ENCODE data around the gene DOCK10.
A peak's percentile ranks its signal among the peaks of the same experiment; 100 is the strongest.

Gene DOCK10

DNA sequence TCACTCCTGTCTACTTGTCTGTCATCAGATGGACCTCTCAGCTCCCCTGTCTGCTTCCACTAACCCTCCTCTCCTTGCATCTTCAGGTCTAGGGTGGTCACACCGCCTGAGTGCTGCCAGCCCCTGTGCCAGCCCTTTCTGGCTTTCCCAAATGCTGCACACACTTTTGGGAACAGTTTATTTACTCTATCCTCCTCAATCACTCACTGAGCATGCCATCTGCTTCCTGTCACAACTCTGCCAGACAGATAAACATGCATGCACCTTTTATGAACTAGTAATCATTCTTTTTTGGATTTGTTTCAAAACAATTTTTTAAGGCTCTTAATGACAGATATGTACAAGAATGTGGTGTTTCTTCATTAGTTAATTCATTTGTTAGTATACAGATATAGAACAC lies 269.8 kb downstream of the DOCK10 start:
- in situ Hi-C loops (cut with MboI; ENCODE audit: low pct_unique_long_range_greater_than_20kb, low sequenced_read_pairs), result loop anchor here (25.0 kb wide), 1 partner anchor 410 kb away; no protein-coding TSS in a partner anchor
- no peak for DNase-seq

DNA sequence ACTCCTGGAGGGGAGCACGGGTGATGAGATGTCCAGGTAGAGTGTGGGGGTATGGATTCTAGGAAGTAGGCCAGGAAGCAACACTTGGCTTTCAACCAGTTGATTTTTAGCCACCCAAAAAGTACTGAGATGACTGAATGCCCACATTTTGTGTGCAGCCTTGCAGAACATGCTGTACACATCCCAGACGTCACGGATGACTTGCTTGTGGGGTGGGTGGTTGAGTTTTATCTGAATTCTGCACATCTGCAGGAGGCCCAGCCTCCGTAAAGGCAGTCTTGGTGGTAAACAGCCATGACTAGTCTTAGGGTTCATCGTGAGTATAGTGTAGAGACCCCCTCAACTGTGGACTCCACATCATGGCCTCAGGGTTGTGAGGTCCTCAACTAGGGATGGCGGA lies 272.8 kb downstream of the DOCK10 start:
- in situ Hi-C loops (cut with MboI; ENCODE audit: low pct_unique_long_range_greater_than_20kb, low sequenced_read_pairs), result loop anchor here (25.0 kb wide), 1 partner anchor 407 kb away; no protein-coding TSS in a partner anchor
- DNase-seq, result no peak

DNA sequence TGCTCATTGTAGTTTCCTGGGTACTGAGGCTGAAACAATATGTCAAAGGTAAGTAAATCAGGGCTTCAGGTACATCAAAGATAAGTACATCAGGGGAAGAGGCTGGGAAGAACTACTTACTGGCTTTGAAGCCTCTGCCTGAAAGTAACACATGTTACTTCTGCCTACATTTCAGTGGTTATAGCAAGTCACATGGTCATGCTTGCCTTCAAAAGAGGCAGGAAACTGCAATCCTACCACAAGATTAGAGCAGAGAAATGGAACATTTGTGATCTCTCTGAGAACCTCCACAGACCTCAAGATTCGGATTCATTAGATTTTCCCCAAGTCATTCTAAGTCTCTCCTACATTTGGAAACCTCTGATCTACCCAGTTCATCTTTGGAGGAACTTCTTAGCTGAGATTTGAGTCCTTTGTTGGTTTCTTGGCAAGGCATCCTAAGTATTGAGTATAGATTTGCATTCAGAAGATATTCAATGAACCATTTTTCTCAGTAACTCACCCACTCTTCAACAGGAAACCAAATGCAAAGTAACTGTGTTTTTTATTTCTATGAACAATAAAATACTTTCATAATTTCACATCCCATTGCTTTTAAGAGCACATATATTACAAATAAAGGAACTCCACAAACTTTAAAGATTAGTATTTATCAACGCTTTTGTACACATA lies 277.6 kb downstream of the DOCK10 start:
- no peak for DNase-seq
- in situ Hi-C loops (cut with MboI; ENCODE audit: low pct_unique_long_range_greater_than_20kb, low sequenced_read_pairs), result loop anchor here (25.0 kb wide), 1 partner anchor 402 kb away; no protein-coding TSS in a partner anchor

DNA sequence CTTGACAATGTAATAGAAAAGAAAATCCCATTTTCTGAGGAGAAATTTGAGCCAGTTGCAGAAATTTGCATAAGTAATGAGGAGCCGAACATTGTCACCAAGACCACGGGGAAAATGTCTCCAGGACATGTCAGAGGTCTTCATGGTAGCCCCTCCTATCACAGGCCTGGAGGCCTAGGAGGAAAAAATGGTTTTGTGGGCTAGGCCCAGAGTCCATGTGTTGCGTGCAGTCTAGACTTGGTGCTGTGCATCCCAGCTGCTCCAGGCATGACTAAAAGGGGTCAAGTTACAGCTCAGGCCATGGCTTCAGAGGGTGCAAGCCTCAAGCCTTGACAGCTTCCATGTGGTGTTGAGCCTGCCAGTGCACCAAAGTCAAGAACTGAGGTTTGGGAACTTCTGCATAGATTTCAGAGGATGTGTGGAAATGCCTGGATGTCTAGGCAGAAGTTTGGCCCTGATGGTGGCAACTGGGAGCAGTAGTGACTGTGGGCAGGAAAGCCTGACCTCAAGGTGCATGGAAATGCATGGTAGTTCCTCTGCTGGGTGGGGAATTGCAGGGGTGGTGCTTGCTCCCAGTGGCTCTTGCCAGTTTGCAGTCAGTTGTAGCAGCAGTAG lies 284.2 kb downstream of the DOCK10 start:
- no peak for DNase-seq
- in situ Hi-C loops (cut with MboI; ENCODE audit: low pct_unique_long_range_greater_than_20kb, low sequenced_read_pairs), result loop anchor here (25.0 kb wide), 1 partner anchor 396 kb away; no protein-coding TSS in a partner anchor

DNA sequence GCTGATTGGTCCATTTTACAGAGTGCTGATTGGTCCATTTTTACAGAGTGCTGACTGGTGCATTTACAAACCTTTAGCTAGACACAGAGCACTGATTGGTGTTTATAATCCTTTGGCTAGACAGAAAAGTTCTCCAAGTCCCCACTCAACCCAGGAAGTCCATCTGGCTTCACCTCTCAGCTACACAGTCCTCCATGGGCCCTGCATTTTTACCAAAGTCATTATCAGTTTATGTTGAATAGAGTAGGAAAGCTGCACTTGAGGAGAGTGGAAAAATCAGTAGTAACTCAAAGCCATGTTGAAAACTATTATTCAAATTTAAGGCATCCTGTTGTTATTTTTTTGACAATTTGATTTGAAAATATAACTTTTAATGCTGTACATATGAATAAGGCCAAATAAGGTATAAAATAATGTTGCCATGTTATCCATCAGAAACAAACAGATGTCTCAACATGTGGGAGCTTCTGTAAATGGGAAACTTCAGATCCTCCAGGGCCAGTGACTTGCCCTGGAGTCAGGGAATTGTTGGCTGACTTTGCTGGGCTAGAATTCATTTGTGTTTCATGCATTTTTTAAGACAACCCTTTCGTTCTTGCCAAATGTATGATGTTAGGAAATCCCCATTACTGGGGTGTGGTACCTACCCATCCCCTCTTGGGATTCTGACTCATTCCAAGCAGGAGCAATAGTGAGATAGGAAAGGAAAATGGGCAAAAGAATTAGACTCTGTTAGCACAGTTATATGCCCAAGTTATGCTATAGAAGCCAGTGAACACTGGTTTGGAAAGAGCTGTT lies 288.3 kb downstream of the DOCK10 start:
- no peak for DNase-seq
- in situ Hi-C loops (cut with MboI; ENCODE audit: low pct_unique_long_range_greater_than_20kb, low sequenced_read_pairs), result loop anchor here (25.0 kb wide), 1 partner anchor 392 kb away; no protein-coding TSS in a partner anchor

DNA sequence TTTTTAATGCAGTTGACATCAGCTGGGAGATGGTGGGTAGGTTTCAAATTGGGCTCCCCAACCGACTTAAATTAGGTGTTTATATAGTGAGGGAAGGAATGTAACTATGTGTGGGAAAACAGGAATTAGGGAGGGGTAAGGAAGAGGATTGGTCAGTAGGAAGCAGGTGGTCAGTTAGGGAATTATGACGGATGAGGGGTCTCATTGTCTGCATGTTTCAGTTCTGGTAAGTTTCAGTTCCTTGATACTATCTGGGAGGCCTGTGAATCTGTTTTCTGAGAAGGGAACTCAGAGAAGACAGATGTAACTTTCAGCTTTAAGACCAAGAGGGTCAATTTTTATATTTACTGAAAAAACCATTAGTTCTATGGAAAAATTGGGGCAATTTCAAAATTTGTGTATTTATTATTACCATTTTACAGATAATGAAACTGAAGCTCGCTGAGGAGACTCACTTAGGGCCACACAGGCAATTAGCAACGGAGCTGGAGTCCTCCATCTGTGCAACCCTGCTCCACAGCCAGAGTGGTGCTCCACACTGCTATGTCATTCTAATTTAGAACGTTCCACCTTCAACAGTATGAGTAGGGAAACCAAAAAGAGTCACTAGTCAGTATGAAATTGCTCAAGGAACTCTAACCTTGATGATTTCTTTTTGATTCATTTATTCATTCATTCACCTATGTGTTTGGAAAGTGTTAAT lies 290.1 kb downstream of the DOCK10 start:
- in situ Hi-C loops (cut with MboI; ENCODE audit: low pct_unique_long_range_greater_than_20kb, low sequenced_read_pairs), result loop anchor here (25.0 kb wide), 1 partner anchor 390 kb away; no protein-coding TSS in a partner anchor
- DNase-seq, result no peak

DNA sequence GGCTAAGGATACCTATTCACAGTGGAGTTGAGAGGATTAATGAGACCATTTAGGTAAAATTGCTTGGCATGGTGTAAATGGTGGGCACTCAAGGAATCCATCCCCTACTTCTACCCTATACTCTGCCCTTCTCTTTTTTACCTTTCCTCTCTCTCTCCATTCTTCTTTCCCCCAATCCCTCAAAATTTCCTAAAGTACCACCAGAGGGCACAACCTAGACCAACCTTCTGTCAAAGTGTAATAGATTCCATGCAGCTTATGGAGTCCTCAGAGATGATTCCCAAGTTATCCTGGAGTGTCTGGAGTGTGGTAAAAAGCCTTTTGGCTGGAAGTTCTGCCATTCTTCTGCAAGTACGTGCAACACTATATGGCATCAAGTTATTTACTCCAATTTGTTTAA lies 293.1 kb downstream of the DOCK10 start:
- in situ Hi-C loops (cut with MboI; ENCODE audit: low pct_unique_long_range_greater_than_20kb, low sequenced_read_pairs), result no loop called here
- DNase-seq, result peak; percentile 5

DNA sequence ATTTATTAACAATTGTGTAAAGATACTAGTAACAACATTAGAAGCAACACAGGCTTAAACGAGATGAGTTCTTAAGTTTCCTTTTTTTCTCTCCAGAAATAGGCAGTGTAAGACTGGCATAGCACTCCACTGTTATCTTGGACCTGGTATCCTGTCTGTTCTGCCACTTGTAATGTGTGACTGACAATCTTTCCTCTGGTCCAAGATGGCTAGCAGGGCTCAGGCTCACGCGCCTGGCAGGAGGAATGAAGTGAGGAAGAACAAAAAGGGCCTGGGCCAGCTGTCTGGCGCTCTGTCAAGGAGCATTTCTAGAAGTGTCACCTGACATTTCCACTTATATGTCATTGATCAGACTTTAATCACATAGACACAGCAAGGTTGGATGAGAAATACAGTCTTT lies 294.5 kb downstream of the DOCK10 start:
- in situ Hi-C loops (cut with MboI; ENCODE audit: low pct_unique_long_range_greater_than_20kb, low sequenced_read_pairs), result no loop called here
- no peak for DNase-seq

DNA sequence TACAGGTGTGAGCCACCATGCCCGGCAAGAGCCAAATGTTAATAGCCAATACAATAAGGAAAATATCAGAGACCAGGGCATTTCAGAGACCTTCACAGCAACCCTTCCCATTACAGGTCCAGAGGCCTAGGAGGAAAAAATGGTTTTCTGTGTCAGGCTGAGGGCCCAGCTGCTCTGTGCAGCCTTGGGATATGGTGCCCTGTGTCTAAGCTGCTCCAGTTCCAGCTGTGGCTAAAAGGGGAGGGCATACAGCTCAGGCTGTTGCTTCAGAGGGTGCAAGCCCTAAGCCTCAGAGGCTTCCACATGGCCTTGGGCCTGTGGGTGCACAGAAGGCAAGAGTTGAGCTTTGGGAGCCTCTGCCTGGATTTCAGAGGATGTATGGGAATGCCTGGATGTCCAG lies 306.0 kb downstream of the DOCK10 start:
- DNase-seq, result no peak
- in situ Hi-C loops (cut with MboI; ENCODE audit: low pct_unique_long_range_greater_than_20kb, low sequenced_read_pairs), result no loop called here

DNA sequence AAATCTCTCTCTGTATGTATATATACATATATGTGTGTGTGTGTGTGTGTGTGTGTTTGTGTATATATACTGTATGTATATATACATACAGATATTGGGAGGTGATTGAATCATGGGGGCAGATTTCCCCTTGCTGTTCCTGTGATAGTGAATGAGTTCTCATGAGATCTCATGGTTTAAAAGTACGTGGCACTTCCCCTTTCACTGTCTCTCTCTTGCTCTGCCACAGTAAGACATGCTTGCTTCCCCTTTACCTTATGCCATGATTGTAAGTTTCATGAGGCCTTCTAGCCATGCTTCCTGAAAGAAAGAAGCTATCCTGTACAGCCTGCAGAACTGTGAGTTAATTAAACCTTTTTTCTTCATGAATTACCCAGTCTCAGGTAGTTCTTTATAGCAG lies 307.3 kb downstream of the DOCK10 start:
- peak; percentile 4 for DNase-seq
- in situ Hi-C loops (cut with MboI; ENCODE audit: low pct_unique_long_range_greater_than_20kb, low sequenced_read_pairs), result no loop called here

DNA sequence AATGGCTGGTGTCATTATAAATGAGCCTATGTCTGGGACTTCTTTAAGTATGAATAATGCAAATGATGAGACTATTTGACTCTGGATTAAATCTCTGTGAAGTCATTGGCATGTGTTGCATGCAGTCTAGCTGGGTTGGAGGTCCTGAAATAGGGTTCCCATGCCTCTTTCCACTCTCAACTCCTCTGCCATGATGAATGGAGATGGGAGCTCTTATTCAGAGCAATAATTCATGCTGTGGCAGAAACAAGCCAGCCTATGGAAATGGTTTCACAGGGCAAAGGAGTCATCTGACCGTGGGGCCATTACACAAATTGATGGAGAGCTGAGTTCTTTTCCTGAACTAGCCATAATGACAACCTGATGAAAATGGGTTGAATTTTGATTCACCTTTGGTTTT lies 310.6 kb downstream of the DOCK10 start:
- in situ Hi-C loops (cut with MboI; ENCODE audit: low pct_unique_long_range_greater_than_20kb, low sequenced_read_pairs), result no loop called here
- DNase-seq, result no peak

DNA sequence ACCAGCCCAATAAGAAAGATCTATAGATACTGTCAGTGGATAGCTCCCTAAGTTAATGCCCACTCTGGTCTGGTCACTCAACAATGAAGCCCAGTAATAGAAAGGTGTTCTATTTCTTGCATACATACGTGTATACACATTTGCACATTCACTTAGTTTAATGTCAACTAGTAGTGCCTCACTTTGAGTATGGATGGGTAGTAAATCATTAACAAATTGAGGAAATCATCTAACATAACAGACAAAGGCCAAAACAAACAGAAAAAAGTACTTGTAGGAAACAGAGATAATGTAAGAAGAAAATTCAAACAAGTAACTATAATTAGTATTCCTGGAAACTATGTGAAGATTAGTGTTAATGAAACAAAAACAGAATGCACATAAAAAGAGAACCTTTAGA lies 312.8 kb downstream of the DOCK10 start:
- in situ Hi-C loops (cut with MboI; ENCODE audit: low pct_unique_long_range_greater_than_20kb, low sequenced_read_pairs), result no loop called here

DNA sequence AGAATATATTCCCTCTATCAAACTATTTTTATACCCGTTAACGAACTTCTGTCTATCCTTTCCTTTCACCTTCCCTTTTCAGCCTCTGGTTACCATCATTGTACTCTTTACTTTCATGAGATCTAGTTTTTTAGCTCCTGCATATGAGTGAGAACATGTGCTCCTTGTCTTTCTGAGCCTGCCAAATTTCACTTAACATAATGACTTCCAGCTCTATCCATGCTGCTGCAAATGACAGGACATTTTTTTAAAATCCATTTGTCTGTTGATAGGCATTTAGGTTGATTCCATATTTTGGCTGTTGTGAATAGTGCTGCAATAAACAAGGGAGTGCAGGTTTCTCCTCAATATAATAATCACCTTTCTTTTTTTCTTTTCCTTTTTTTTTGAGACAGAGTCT lies 317.9 kb downstream of the DOCK10 start:
- DNase-seq, result no peak
- in situ Hi-C loops (cut with MboI; ENCODE audit: low pct_unique_long_range_greater_than_20kb, low sequenced_read_pairs), result no loop called here

More for the DNA sequence above, 312.8 kb downstream of the DOCK10 start:
- DNase-seq, result no peak

DNA sequence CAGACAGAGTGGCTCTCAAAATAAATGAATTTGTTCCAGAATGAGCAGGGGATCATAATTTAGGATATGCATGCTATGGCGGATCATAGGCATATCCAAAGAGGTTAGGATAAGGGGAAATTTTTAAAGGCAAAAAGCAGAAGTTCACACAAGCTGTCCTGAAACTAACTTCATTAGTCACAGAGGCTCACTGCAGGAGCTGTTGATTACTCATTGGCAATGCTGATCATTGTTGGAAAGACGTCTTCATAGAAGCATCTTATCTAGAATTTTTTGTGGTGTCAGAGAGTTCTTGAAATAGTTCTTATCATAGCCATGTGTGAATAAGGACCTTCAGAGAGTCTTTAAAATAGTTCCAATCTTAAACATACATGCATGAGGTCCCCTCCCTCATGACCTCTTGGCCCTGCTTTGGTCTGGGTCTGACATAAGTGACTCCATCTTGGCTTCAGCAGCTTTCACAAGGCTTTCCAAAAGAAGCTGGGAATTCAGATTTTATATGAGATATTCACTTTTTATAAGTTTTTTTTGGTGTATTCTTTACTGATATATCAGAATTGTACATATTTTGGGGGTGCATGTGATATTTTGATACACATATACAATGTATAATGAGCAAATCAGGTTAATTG lies 318.6 kb downstream of the DOCK10 start:
- in situ Hi-C loops (cut with MboI; ENCODE audit: low pct_unique_long_range_greater_than_20kb, low sequenced_read_pairs), result no loop called here

DNA sequence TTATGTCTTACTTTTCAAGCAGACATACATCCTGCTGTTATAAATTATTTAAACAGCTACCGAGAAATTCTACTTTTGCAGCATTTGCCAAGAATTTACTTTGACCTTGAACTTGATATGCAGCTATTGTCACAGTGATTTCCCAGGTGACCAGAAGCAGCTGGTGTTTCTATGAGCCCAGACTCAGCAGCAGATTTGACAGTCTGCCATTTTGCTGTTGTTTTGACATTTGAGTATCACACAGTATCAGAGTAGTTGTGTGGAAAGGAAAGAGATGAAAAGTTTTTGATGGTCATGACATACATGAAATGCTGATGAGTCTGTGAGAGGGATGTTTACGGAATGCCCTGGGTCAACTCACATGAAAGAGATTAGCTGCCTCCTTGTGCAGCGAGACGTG lies 319.5 kb downstream of the DOCK10 start:
- no peak for DNase-seq
- in situ Hi-C loops (cut with MboI; ENCODE audit: low pct_unique_long_range_greater_than_20kb, low sequenced_read_pairs), result no loop called here

More for the DNA sequence above, 318.6 kb downstream of the DOCK10 start:
- DNase-seq, result no peak

DNA sequence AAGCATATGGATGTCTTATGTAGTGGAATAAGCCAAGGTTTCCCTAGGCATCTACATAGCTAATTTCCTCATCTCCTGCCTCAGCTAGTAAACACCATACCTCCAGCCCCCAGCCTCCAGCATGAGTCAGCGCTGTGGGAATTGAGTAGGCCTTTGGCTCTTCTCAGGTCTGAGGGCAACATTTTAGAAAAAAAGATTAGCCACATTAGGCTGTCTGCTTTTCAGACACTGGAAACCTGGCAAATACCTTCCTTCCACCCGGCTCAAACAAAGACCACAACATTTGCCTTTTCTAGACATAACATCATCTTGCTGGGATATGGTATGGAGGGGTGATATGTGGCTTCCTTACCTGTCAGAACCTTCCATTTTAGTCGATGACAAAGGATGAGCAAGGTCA lies 320.0 kb downstream of the DOCK10 start:
- in situ Hi-C loops (cut with MboI; ENCODE audit: low pct_unique_long_range_greater_than_20kb, low sequenced_read_pairs), result no loop called here
- no peak for DNase-seq

DNA sequence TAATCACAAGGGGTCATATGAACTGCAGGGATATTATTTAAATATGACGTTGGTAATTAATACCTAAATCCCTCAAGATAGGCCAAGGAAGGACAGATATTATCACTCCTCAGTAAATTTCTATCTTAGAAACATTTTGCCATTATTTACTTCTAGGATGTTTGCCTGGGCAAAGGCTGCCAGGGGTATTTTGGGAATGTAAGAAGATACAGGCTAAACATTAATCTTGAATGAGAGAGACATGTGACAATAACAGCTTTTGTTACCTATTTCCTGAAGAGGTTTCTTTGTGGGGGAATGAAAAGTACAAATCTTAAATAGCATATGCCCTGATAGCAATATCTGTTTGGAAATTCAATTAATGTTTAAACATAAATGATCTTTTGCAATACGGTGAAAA lies 325.3 kb downstream of the DOCK10 start:
- in situ Hi-C loops (cut with MboI; ENCODE audit: low pct_unique_long_range_greater_than_20kb, low sequenced_read_pairs), result no loop called here
- DNase-seq, result no peak

DNA sequence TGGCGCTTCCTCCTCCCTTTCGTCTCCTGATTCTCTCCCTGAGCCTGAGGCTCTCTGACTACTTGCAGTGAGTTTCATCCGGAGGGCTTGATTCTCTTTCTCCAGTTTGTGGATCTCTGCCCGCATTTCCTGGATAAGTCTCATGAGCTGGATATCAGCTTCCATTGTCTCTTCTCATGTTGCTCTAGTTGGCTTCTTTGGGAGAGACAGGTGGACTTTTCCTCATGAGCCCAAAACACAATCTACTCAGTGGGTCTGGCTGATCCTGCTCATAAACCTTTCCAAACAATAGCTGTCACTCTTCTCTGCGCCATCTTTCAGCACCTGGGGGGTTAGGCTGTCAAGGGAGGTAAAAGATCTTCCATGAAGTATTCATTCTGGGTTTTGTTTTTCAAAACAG lies 326.1 kb downstream of the DOCK10 start, which contains the start of gene CCDC195:
CCDC195 (minus strand) TSS at position 165 of the 400 bp plus-strand sequence; CDS start at position 165, 0 bp downstream.
- in situ Hi-C loops (cut with MboI; ENCODE audit: low pct_unique_long_range_greater_than_20kb, low sequenced_read_pairs), result no loop called here
- DNase-seq, result no peak

All from KBM-7 (cell line).